ENCODE results near the gene PLOD3.

DNA sequence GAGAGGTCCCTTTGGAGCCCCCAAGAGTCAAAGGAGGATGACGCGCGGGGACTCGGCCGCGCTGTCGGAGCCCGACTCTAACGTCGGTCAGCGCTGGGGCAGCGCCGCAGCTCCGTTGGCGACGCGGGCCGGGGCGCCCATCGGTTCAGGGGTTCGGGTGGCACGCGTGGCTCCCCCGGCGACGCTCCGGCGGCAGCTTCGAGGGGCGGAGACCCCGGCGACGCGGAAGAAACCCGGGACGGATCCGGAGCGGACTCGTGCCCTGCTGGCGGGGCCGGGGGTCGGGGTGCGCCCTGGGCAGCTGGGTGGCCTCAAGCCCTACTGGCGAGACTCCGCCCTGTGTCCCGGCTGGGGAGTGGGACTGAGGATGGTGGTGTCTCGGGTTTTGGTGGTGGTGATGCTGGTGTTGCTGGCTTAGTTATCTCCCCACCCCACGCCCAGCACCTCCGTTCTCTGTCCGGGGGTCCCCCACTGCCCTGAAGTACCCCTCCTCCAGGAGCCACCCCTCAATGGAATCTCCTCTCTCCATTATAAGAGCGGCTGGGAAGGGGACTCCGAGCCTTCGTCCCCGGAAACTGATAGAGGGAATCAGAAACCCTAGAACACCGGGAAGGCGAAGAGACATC is 37.1 kb downstream of the PLOD3 start, which contains the start of gene NAT16:
- TF ChIP-seq ESRRG (CRISPR knock-in tag; IDR thresholded peaks at IDR 0.05) (no peak), RARB (CRISPR knock-in tag; IDR thresholded peaks at IDR 0.05) (no peak), POU6F1 (CRISPR knock-in tag; IDR thresholded peaks at IDR 0.05; ENCODE audit: borderline replicate concordance, low read depth) (no peak), ZFP3 (CRISPR knock-in tag; IDR thresholded peaks at IDR 0.05) (no peak), ARNTL (CRISPR knock-in tag; IDR thresholded peaks at IDR 0.05; ENCODE audit: borderline replicate concordance, low read depth) (no peak), CREB5 (CRISPR knock-in tag; IDR thresholded peaks at IDR 0.05; ENCODE audit: low read depth) (no peak), ZNF565 (CRISPR knock-in tag; conservative IDR thresholded peaks at IDR 0.05; ENCODE audit: low read depth) (no peak), TCF4 (CRISPR knock-in tag; IDR thresholded peaks at IDR 0.05; ENCODE audit: borderline replicate concordance) (no peak), OSR1 (CRISPR knock-in tag; IDR thresholded peaks at IDR 0.05) (no peak), CSRNP3 (CRISPR knock-in tag; IDR thresholded peaks at IDR 0.05) (no peak)
- TF ChIP-seq, protein P1, sequence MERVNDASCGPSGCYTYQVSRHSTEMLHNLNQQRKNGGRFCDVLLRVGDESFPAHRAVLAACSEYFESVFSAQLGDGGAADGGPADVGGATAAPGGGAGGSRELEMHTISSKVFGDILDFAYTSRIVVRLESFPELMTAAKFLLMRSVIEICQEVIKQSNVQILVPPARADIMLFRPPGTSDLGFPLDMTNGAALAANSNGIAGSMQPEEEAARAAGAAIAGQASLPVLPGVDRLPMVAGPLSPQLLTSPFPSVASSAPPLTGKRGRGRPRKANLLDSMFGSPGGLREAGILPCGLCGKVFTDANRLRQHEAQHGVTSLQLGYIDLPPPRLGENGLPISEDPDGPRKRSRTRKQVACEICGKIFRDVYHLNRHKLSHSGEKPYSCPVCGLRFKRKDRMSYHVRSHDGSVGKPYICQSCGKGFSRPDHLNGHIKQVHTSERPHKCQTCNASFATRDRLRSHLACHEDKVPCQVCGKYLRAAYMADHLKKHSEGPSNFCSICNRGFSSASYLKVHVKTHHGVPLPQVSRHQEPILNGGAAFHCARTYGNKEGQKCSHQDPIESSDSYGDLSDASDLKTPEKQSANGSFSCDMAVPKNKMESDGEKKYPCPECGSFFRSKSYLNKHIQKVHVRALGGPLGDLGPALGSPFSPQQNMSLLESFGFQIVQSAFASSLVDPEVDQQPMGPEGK (CRISPR knock-in tag; IDR thresholded peaks at IDR 0.05; ENCODE audit: borderline replicate concordance): no peak
